GM18909 (cell line): ENCODE data around the gene ZBTB11.
"Not testable (repeated sequence)": the region's sequence is repeated elsewhere in the genome, so short reads cannot be mapped to it uniquely, and the experiment has no call there.

Experiments
- ATAC-seq: cut with Tn5 transposase; IDR thresholded peaks from one replicate; pipeline ENCODE4 v1.9.1; 2021; ENCODE audit warnings: mild to moderate bottlenecking; ENCODE audit not compliant: unreplicated experiment, poor library complexity

The ZBTB11 gene

DNA sequence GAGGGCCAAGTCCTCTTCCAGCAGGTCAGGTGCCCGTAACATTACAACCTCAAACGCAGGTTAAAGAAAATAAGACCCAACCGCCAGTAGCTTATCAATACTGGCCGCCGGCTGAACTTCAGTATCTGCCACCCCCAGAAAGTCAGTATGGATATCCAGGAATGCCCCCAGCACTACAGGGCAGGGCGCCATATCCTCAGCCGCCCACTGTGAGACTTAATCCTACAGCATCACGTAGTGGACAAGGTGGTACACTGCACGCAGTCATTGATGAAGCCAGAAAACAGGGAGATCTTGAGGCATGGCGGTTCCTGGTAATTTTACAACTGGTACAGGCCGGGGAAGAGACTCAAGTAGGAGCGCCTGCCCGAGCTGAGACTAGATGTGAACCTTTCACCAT, 16.6 kb upstream of the ZBTB11 start:
- peak; percentile 70 for ATAC-seq

- not testable (repeated sequence) for ATAC-seq
These were observed 15.0 kb upstream of the ZBTB11 start for GRCh38 chr3:101691685-101692671.

DNA sequence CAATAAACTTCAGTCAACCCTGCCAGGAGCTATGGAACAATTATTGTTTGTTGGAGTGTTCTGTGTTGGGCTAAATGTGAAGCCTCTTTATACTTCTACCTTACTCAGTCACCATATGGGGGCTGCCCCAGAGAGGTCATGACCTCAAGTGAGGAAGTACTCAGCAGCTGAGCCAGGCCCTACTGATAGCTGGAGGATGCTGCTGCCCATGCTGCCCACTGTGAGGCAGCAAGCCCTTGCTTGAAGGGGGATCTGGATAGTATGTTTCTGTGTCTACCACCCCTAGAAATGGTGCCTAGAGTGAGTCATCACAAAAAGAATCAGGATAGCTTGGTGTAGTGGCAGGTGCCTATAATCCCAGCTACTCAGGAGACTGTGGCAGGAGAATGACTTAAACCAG, 14.0 kb upstream of the ZBTB11 start:
- ATAC-seq = peak; percentile 51

DNA sequence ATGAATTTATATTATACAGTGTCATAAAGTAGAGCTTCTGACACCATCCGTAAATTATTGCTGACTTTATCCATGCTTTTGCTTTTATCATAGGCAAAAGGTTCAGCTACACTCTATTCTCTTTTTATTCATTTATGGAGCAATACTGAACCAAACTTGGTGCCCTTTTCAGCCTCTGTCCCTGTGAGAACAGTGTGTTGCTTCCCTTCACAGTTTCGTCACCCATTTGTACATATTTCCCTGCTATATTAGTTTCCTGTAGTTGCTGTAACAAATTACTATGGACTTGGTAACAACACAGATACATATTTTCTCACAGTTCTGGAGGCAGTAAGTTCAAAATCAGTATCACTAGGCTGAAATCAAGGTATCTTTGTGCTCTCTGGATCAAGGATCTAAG, 12.4 kb upstream of the ZBTB11 start:
- no peak for ATAC-seq

- no peak for ATAC-seq
These were observed 10.4 kb upstream of the ZBTB11 start for GRCh38 chr3:101687142-101687931.

GRCh38 chr3:101685870-101686307, 9.0 kb upstream of the ZBTB11 start:
- peak; percentile 10 for ATAC-seq

GRCh38 chr3:101685050-101685400, 8.1 kb upstream of the ZBTB11 start:
- no peak for ATAC-seq

- ATAC-seq = no peak
These were observed 3.5 kb upstream of the ZBTB11 start for GRCh38 chr3:101680466-101680865.

DNA sequence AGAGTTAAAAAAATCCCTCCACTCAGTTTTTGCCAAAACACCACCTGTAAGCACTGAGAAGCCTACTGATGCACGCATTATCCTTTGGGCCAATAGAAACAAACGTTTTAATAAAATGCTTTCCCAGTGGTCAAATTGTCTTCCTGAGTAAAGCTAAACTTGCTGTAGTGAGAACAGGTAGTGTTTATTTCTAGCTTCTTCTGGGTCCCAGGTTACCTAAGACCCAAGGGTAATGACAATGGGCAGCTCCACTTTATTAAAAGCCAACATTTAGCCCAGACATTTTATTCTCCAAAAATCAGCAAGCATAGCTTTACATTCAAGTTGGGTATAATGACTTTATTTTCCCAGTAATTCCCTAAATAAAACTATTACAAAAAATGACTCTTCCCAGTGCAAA, 1.9 kb upstream of the ZBTB11 start:
- not testable (repeated sequence) for ATAC-seq

- no peak for ATAC-seq
These were observed 729 bp upstream of the ZBTB11 start for GRCh38 chr3:101677436-101678286.

GRCh38 chr3:101676216-101676764, 642 bp downstream of the ZBTB11 start:
- ATAC-seq = peak; percentile 88

- ATAC-seq = no peak
These were observed 1.2 kb downstream of the ZBTB11 start for GRCh38 chr3:101675709-101676215.

DNA sequence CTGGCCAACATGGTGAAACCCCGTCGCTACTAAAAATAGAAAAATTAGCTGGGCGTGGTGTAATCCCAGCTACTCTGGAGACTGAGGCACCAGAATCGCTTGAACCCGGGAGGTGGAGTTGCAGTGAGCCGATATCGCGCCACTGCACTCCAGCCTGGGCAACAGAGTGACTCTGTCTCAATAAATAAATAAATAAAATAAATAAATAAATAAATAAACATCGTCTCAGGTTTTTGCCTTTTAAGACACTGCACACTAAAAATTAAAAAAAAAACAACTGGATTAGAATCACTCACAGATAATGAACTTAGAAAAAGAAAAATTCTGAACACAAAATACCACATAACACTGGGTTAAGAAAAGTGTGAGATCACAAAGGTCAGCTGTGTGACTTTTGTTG, 2.4 kb downstream of the ZBTB11 start:
- ATAC-seq = no peak

DNA sequence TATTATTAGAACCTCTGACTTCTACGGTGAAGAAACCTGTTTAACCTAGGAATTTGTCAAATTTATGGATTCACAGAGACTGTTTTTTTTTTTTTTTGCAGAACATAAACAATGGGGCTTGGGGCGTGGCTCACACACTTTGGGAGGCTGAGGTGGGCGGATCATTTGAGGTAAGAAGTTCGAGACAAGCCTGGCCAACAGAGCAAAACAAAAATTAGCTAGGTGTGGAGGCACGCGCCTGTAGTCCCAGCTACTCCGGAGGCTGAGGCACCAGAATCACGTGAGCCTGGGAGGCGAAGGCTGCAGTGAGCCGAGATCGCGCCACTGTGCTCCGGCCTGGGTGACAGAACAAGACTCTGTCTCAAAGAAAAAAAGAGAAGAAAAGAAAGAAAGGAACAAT, 3.0 kb downstream of the ZBTB11 start:
- no peak for ATAC-seq

DNA sequence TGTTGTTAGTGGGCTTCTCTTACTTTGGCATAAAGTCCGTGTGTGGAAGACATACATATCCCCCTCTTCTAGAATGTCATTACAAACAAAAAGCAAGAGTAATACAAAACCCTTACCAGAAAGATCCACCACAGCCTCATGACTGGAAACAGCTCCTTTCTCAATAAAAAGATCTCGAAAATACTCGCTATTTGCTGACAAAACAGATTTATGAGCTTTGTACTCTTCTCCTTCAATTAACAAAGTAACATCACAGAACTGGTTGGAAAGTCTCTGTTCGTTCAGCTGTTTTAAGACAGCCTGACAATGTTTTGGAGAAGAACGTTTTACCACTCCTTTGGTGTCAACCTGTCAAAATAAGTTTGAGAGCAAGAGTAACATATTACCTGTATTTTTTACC, 5.9 kb downstream of the ZBTB11 start:
- ATAC-seq = no peak

- ATAC-seq = no peak
These were observed 9.1 kb downstream of the ZBTB11 start for GRCh38 chr3:101667844-101668243.

DNA sequence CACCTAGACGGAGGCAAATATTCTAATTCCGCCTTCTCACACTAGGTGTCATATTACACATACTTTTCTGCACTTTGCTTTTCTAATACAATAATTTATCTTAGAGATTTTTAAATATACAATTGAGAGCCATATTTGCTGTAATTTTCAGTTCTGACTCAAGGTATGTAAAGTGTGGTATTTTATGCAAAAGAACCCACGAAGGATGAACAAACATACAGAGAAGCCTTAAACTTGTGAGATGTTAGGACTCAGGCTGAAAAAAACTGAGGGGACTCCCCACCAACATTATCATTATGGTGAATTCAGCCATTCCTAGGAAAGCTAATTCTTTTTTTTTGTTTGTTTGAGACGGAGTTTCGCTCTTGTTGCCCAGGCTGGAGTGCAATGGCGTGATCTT, 9.6 kb downstream of the ZBTB11 start:
- peak; percentile 41 for ATAC-seq

DNA sequence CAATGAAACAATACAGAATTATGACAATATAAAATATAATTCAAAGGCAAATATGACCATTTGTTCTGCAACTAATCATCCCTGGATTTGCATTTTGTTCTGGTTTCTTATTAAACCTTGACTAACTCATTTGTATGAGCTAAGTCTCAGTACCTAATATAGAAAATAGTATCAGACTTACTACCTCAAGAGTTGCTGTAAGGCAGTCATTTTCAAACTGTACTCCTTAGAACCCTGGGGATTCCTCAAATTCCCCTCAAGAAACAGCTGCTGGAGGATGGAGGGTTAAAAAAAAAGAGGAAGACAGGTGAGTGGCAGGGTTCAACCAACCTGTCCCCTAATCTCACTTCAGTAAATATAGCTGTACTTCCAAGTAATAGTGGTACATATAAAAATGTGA, 11.1 kb downstream of the ZBTB11 start:
- ATAC-seq = no peak

GRCh38 chr3:101665357-101665756, 11.6 kb downstream of the ZBTB11 start:
- ATAC-seq = no peak

- ATAC-seq = no peak
These were observed 16.2 kb downstream of the ZBTB11 start for GRCh38 chr3:101660714-101661113.
